Lower leg skin (tissue), 3 donors: ENCODE results near the gene KRTAP5-10.

ENCODE experiments used
- CTCF ChIP-seq, 3 donors: fragments of 450-650 bp; IDR thresholded peaks; one replicate each; pipeline ENCODE4 v1.5.1; 2016; ENCODE audit warnings: antibody characterized with exemption in 3 of 3, mild to moderate bottlenecking in 3 of 3, moderate library complexity in 2 of 3
- POLR2A ChIP-seq, 2 donors: fragments of 450-650 bp; IDR thresholded peaks; one replicate each; pipeline ENCODE4 v1.6.1; 2016 to 2017; ENCODE audit warnings: antibody characterized with exemption in 2 of 2, mild to moderate bottlenecking in 1 of 2, moderate library complexity in 1 of 2

GRCh38 chr11:71535825-71536224 lies 29.5 kb upstream of the KRTAP5-10 start:
- TF ChIP-seq CTCF (IDR thresholded peaks at IDR 0.05), result no peak
- TF ChIP-seq POLR2A (IDR thresholded peaks at IDR 0.05), result no peak
